Tongue (tissue), 2 donors: ENCODE measurements around the gene KRT76. TPM values are rescaled to one million over a fixed set of nuclear protein-coding genes. Genes with fewer than 3 reads are reported as not detected.
"Not testable (repeated sequence)": the region's sequence is repeated elsewhere in the genome, so short reads cannot be mapped to it uniquely, and the experiment has no call there.

Source experiments
- DNase-seq: peaks from one replicate; pipeline ENCODE4 v3.0.0-alpha.2; 2015
- total RNA-seq: library from RNA; depleted of rRNA; stranded (reverse); fragments of >200 nt; gene quantifications from one replicate; pipeline ENCODE4 v1.2.3, GENCODE V29; 2014

The KRT76 gene
- total RNA-seq, 1 donor from 2014 or later, result 0.31 TPM

- DNase-seq, result no peak
These were observed 19.8 kb upstream of the KRT76 start for GRCh38 chr12:52796839-52797528.

- DNase-seq, result no peak
These were observed 19.3 kb upstream of the KRT76 start for GRCh38 chr12:52796429-52796794.

- no peak for DNase-seq
These were observed 18.7 kb upstream of the KRT76 start, which contains the start of gene KRT3 for GRCh38 chr12:52795694-52796428. TSS of gene KRT3 (minus strand) at chr12:52796117. CDS start at chr12:52796042, 75 bp downstream.

- not testable (repeated sequence) for DNase-seq
These were observed 18.2 kb upstream of the KRT76 start for GRCh38 chr12:52795332-52795674.

- DNase-seq, result no peak
These were observed 17.6 kb upstream of the KRT76 start for GRCh38 chr12:52794479-52795331.

GRCh38 chr12:52792185-52793029 is 15.3 kb upstream of the KRT76 start:
- no peak for DNase-seq

GRCh38 chr12:52791271-52792184 is 14.4 kb upstream of the KRT76 start:
- DNase-seq, result no peak

GRCh38 chr12:52790427-52791270 is 13.5 kb upstream of the KRT76 start:
- peak; percentile 51 for DNase-seq

- no peak for DNase-seq
These were observed 12.7 kb upstream of the KRT76 start for GRCh38 chr12:52789637-52790426.

- no peak for DNase-seq
These were observed 11.9 kb upstream of the KRT76 start for GRCh38 chr12:52788876-52789636.

GRCh38 chr12:52788192-52788875 is 11.2 kb upstream of the KRT76 start:
- DNase-seq, result no peak

GRCh38 chr12:52787324-52788191 is 10.4 kb upstream of the KRT76 start:
- DNase-seq, result peak; percentile 64

GRCh38 chr12:52784909-52785308 is 7.8 kb upstream of the KRT76 start:
- no peak for DNase-seq

GRCh38 chr12:52783563-52784316 is 6.6 kb upstream of the KRT76 start:
- no peak for DNase-seq

- no peak for DNase-seq
These were observed 5.4 kb upstream of the KRT76 start for GRCh38 chr12:52782502-52782901.
